GM12865 (cell line): ENCODE results near the gene RANBP3.
"Not testable (repeated sequence)": the region's sequence is repeated elsewhere in the genome, so short reads cannot be mapped to it uniquely, and the experiment has no call there.

Experiments used
- DNase-seq: peaks from one replicate; pipeline ENCODE4 v3.0.0; 2010; ENCODE audit warnings: low read depth
- H3K4me3 ChIP-seq: 2 replicates; pipeline ENCODE4 v1.5.1; 2011; ENCODE audit warnings: mild to moderate bottlenecking, low read depth, low read length, control low read depth
- CTCF ChIP-seq: IDR thresholded peaks from 2 replicates; pipeline ENCODE4 v1.5.1; 2011; ENCODE audit warnings: low read length, control low read depth, low read depth, inconsistent platforms; ENCODE audit not compliant: insufficient read depth; ENCODE audit errors: missing control alignments

Gene RANBP3

GRCh38 chr19:6006896-6007295, 29.0 kb upstream of the RANBP3 start:
- no peak overlapping the region for H3K4me3 ChIP-seq
- DNase-seq = no peak
- TF ChIP-seq CTCF = no peak

GRCh38 chr19:6006070-6006446, 28.1 kb upstream of the RANBP3 start:
- H3K4me3 ChIP-seq, DNase-seq: not testable (repeated sequence)

- H3K4me3 ChIP-seq = no peak overlapping the region
- DNase-seq = no peak
- no peak for TF ChIP-seq CTCF
Measured at GRCh38 chr19:6005321-6006069, 27.6 kb upstream of the RANBP3 start.

- no peak for TF ChIP-seq CTCF
- H3K4me3 ChIP-seq = no peak overlapping the region
- no peak for DNase-seq
Measured at GRCh38 chr19:6003976-6004375, 26.0 kb upstream of the RANBP3 start.

GRCh38 chr19:6002591-6002990, 24.7 kb upstream of the RANBP3 start:
- no peak overlapping the region for H3K4me3 ChIP-seq
- DNase-seq = no peak

GRCh38 chr19:6000228-6000847, 22.4 kb upstream of the RANBP3 start:
- DNase-seq = no peak
- TF ChIP-seq CTCF = no peak
- no peak overlapping the region for H3K4me3 ChIP-seq

More at GRCh38 chr19:6002591-6002990, 24.7 kb upstream of the RANBP3 start:
- no peak for TF ChIP-seq CTCF

GRCh38 chr19:5999693-6000092, 21.8 kb upstream of the RANBP3 start:
- TF ChIP-seq CTCF = no peak
- DNase-seq = no peak
- H3K4me3 ChIP-seq = no peak overlapping the region
